Measurements from ENCODE around the gene LAMB4. TPM values are rescaled to one million over a fixed set of nuclear protein-coding genes. Genes with fewer than 3 reads are reported as not detected.

LAMB4 gene
- total and polyA plus RNA-seq, 2 of the 4 experiments (the other 2 are of a cell fraction) = 0.12 to 0.18 TPM

DNA sequence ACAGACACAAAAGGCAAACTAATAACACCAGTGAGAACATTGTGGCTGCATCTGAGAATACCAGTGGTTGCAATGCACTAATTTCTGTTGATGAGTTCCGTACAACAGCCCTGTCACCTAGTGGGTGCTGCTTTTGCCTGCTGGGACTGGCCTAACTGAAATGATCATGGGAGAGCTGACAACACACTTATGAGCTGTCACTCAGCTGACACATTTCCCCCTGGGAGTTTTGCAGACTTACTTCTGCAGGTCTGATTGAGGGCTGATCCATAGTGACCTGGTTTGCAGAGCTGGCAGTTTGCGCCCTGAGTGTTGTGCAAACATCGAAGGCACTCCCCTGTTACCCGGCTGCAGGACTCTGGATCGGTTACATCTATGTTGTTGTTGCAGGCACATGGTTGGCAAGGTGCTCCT lies 66.6 kb downstream of the LAMB4 start:
- Histone ChIP-seq H3K4ac (ENCODE audit: low read depth, low read length) (no peak overlapping the region), H3K23ac (ENCODE audit: low read depth, low read length) (no peak overlapping the region), H2AK5ac (ENCODE audit: low read depth, low read length) (no peak overlapping the region), H2BK5ac (ENCODE audit: low read depth, low read length, poor library complexity, severe bottlenecking) (no peak overlapping the region), H2BK15ac (ENCODE audit: low read depth, low read length) (no peak overlapping the region), H3K18ac (ENCODE audit: low read depth, low read length) (no peak overlapping the region), H3K14ac (replicated peaks; ENCODE audit: low read depth, low read length) (no peak overlapping the region; the same call in 1 of the 2 replicates), H3K4me1 (ENCODE audit: control insufficient read depth, insufficient read depth, low read length) (no peaks in the 10 kb centered on the region), H2BK120ac (ENCODE audit: low read depth, low read length) (no peak overlapping the region), H4K8ac (ENCODE audit: low read depth in 2 of 2, low read length in 2 of 2) (no peak overlapping the region), H2AFZ (replicated peaks; ENCODE audit: low read length, poor library complexity) (no peak overlapping the region), H3K9me1 (ENCODE audit: insufficient read depth, low read length) (peaks cover 6% of the 10 kb centered on the region), H3K36me3 (ENCODE audit: control insufficient read depth, insufficient read depth, low read length) (no peaks in the 10 kb centered on the region), H3K4me3 (ENCODE audit: insufficient read depth, low read depth, low read length) (no peak overlapping the region), H3K9me3 (ENCODE audit: control insufficient read depth, insufficient read depth, low read length) (no peaks in the 10 kb centered on the region), H2BK20ac (ENCODE audit: low read depth, low read length) (no peak overlapping the region), H3K79me1 (ENCODE audit: low read depth in 1 of 2, low read length in 2 of 2) (no peaks in the 10 kb centered on the region), H3K56ac (ENCODE audit: extremely low read depth, insufficient read depth, low read length) (no peak overlapping the region), H3K27me3 (ENCODE audit: control insufficient read depth, insufficient read depth, low read length) (no peaks in the 10 kb centered on the region), H4K20me1 (ENCODE audit: insufficient read depth, low read length) (no peaks in the 10 kb centered on the region), H3K27ac (ENCODE audit: insufficient read depth, low read length) (no peak overlapping the region), H3K9ac (ENCODE audit: low read depth, low read length) (no peak overlapping the region), H4K91ac (ENCODE audit: insufficient read depth, low read depth, low read length) (no peak overlapping the region), H3K4me2 (ENCODE audit: low read depth, low read length) (no peak overlapping the region), H2AK9ac (replicated peaks; ENCODE audit: low read depth, low read length, poor library complexity) (no peak overlapping the region), H4K5ac (ENCODE audit: low read depth, low read length) (no peak overlapping the region)
- CTCF ChIA-PET = no interaction called here
- no CpG with 5 or more reads among the region's 5 CpGs for WGBS, 2 experiments (ENCODE audit: extremely low coverage in 2 of 2, insufficient read length in 1 of 2)
- ATAC-seq (ENCODE audit: low read depth) (no peak), DNase-seq (no peak)
- in situ Hi-C loops (cut with MboI; ENCODE audit: low sequenced_read_pairs) (no loop called here), dilution Hi-C loops (cut with HindIII; ENCODE audit: low sequenced_read_pairs, unreplicated experiment) (no loop called here), intact Hi-C loops (cut with micrococcal nuclease) (no loop called here)
- no TSS peak for BruUV-seq (replicated peaks)
- POLR2A ChIA-PET (ENCODE audit: unreplicated experiment) = no interaction called here
- TF ChIP-seq CHD1 (IDR thresholded peaks at IDR 0.05; ENCODE audit: low read depth, low read length) (no peak), RAD21 (IDR thresholded peaks at IDR 0.05; ENCODE audit: low read length) (no peak), BHLHE40 (IDR thresholded peaks at IDR 0.05; ENCODE audit: low read depth, low read length) (no peak)
- TF ChIP-seq, protein P1, sequence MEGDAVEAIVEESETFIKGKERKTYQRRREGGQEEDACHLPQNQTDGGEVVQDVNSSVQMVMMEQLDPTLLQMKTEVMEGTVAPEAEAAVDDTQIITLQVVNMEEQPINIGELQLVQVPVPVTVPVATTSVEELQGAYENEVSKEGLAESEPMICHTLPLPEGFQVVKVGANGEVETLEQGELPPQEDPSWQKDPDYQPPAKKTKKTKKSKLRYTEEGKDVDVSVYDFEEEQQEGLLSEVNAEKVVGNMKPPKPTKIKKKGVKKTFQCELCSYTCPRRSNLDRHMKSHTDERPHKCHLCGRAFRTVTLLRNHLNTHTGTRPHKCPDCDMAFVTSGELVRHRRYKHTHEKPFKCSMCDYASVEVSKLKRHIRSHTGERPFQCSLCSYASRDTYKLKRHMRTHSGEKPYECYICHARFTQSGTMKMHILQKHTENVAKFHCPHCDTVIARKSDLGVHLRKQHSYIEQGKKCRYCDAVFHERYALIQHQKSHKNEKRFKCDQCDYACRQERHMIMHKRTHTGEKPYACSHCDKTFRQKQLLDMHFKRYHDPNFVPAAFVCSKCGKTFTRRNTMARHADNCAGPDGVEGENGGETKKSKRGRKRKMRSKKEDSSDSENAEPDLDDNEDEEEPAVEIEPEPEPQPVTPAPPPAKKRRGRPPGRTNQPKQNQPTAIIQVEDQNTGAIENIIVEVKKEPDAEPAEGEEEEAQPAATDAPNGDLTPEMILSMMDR (conservative IDR thresholded peaks at IDR 0.05; ENCODE audit: low read depth, low read length) = no peak
